Ishikawa (cell line): Measurements from ENCODE around the gene C2orf49.

ENCODE experiments used
- CEBPB ChIP-seq: IDR thresholded peaks from 2 replicates; pipeline ENCODE4 v1.6.1; 2012
- RAD21 ChIP-seq: IDR thresholded peaks from 2 replicates; pipeline ENCODE4 v1.6.1; 2012; ENCODE audit warnings: low read depth
- REST ChIP-seq: IDR thresholded peaks from 2 replicates; pipeline ENCODE4 v1.6.1; 2012; ENCODE audit warnings: low read depth, mild to moderate bottlenecking
- TAF1 ChIP-seq: IDR thresholded peaks from 2 replicates; pipeline ENCODE4 v1.6.1; 2012; ENCODE audit warnings: low read depth, mild to moderate bottlenecking

DNA sequence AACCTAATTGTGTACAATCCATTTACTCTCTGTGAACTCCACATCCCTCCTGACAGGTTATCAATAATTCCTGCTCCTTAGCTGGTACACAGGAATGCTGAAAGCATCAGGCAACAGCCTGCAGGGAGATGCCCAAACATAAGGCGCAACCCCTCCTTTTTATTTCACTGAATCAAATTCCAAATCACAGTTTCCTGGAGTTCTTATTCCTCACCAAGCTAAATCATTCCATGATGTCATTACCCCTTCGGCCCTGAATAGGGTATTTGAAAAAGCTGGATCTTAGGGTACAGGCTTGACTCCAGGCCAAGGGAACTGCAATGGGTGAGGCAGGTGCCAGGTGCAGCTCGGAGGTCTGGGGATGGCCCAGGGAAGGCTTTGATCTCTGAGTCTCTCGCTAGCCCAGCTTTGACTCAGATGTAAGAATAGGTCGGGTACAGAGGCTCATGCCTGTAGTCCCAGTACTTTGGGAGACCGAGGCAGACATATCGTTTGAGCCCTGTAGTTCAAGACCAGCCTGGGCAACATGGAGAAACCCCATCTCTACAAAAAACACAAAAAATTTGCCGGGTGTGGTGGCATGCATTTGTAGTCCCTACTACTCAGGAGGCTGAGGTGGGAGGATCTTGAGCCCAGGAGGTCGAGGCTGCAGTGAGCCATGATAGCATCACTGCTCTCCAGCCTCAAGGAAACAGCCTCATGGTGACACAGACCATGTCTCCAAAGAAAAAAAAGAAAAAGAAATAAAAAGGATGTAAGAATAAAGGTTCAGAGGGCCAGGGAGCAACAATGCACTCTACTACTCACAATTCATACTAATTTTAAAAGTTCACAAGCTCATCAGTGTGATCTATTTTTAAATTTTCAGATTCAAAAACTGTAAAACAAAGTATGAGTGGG, 54.7 kb downstream of the C2orf49 start:
- TF ChIP-seq CEBPB (no peak), RAD21 (no peak), REST (no peak), TAF1 (no peak)
